ENCODE data around the gene PNMT. TPM values are rescaled to one million over a fixed set of nuclear protein-coding genes. Genes with fewer than 3 reads are reported as not detected.

PNMT gene
- total RNA-seq, 3 donors from 2014 or later (not counting 1 experiment from before 2014, with no cell fraction given), result 1.2 to 2.5 (median 2.2) TPM

GRCh38 chr17:39666601-39667261, 1.5 kb upstream of the PNMT start:
- Mint-ChIP-seq H3K9me3 (no peaks in the 10 kb centered on the region), H3K4me1 (peaks cover 7 to 24% of the 10 kb centered on the region in 2 donors), H3K27me3 (ENCODE audit: low read depth in 2 of 2) (no peaks in the 10 kb centered on the region), H3K36me3 (no peaks in the 10 kb centered on the region), H3K27ac (peak overlapping the region in 1 of 2 donors; percentile 44), H3K4me3 (peak overlapping the region; percentile 84)
- Histone ChIP-seq H3K4me3 (ENCODE audit: low read length) (no peak overlapping the region), H3K4me1 (ENCODE audit: control insufficient read depth, insufficient read depth, low read length) (peaks cover 23% of the 10 kb centered on the region), H3K27me3 (ENCODE audit: control insufficient read depth, insufficient read depth, low read length) (peaks cover 5% of the 10 kb centered on the region), H3K27ac (ENCODE audit: low read length) (no peak overlapping the region), H3K36me3 (ENCODE audit: control insufficient read depth, insufficient read depth, low read length) (peaks cover 13% of the 10 kb centered on the region), H3K9me3 (ENCODE audit: control insufficient read depth, insufficient read depth, low read length) (no peaks in the 10 kb centered on the region)
- no peak for ATAC-seq
- 70% methylated on average over 11 of the region's 11 CpGs for WGBS (ENCODE audit: insufficient coverage)
- TF ChIP-seq CTCF (IDR thresholded peaks at IDR 0.05), result no peak
- no peak for DNase-seq
- intact Hi-C loops (cut with micrococcal nuclease), result loop anchor here (5.0 kb wide), 1 partner anchor 44 kb away; no protein-coding TSS in a partner anchor

GRCh38 chr17:39667262-39667944, 850 bp upstream of the PNMT start:
- Histone ChIP-seq H3K9me3 (ENCODE audit: control insufficient read depth, insufficient read depth, low read length) (no peaks in the 10 kb centered on the region), H3K27me3 (ENCODE audit: control insufficient read depth, insufficient read depth, low read length) (peaks cover 5% of the 10 kb centered on the region), H3K4me3 (ENCODE audit: low read length) (peak overlapping the region; percentile 23), H3K27ac (ENCODE audit: low read length) (no peak overlapping the region), H3K36me3 (ENCODE audit: control insufficient read depth, insufficient read depth, low read length) (peaks cover 7% of the 10 kb centered on the region), H3K4me1 (ENCODE audit: control insufficient read depth, insufficient read depth, low read length) (peaks cover 23% of the 10 kb centered on the region)
- Mint-ChIP-seq H3K27me3 (ENCODE audit: low read depth in 2 of 2) (no peaks in the 10 kb centered on the region), H3K4me1 (peaks cover 7 to 31% of the 10 kb centered on the region in 2 donors), H3K9me3 (no peaks in the 10 kb centered on the region), H3K4me3 (peak overlapping the region; percentile 84), H3K27ac (peak overlapping the region in 1 of 2 donors; percentile 44), H3K36me3 (no peaks in the 10 kb centered on the region)
- DNase-seq (peak; percentile 27 to 40), ATAC-seq (peak; percentile 38 to 57 (median 47))
- 11% methylated on average over 49 of the region's 49 CpGs for WGBS (ENCODE audit: insufficient coverage)
- intact Hi-C loops (cut with micrococcal nuclease), result loop anchor here (5.0 kb wide), 1 partner anchor 45 kb away; no protein-coding TSS in a partner anchor
- no peak for TF ChIP-seq CTCF (IDR thresholded peaks at IDR 0.05)

GRCh38 chr17:39669897-39670735, 1.9 kb downstream of the PNMT start:
- Mint-ChIP-seq H3K27me3 (ENCODE audit: low read depth in 2 of 2) (no peaks in the 10 kb centered on the region), H3K4me1 (peaks cover 7 to 30% of the 10 kb centered on the region in 2 donors), H3K9me3 (no peaks in the 10 kb centered on the region), H3K4me3 (no peak overlapping the region), H3K36me3 (no peaks in the 10 kb centered on the region), H3K27ac (no peak overlapping the region)
- Histone ChIP-seq H3K36me3 (ENCODE audit: control insufficient read depth, insufficient read depth, low read length) (no peaks in the 10 kb centered on the region), H3K27ac (ENCODE audit: low read length) (no peak overlapping the region), H3K4me3 (ENCODE audit: low read length) (no peak overlapping the region), H3K4me1 (ENCODE audit: control insufficient read depth, insufficient read depth, low read length) (peaks cover 32% of the 10 kb centered on the region), H3K27me3 (ENCODE audit: control insufficient read depth, insufficient read depth, low read length) (peaks cover 5% of the 10 kb centered on the region), H3K9me3 (ENCODE audit: control insufficient read depth, insufficient read depth, low read length) (no peaks in the 10 kb centered on the region)
- intact Hi-C loops (cut with micrococcal nuclease), result loop anchor here (5.0 to 10.0 kb wide), 2 partner anchors 48 to 65 kb away; partner anchors contain the start of genes GRB7 and MIEN1
- no peak for TF ChIP-seq CTCF (IDR thresholded peaks at IDR 0.05)
- WGBS (ENCODE audit: insufficient coverage), result 91% methylated on average over 22 of the region's 23 CpGs
- ATAC-seq (no peak), DNase-seq (no peak)
